A204.1 (cell line): ENCODE data around the gene ZNF425.
"Not testable (repeated sequence)": the region's sequence is repeated elsewhere in the genome, so short reads cannot be mapped to it uniquely, and the experiment has no call there.

Source experiments
- FAIRE-seq: peaks from 2 replicates; lab custom pipeline; 2012; peaks lifted over from hg19 to GRCh38; lab: Jason Lieb, UNC

Gene ZNF425

DNA sequence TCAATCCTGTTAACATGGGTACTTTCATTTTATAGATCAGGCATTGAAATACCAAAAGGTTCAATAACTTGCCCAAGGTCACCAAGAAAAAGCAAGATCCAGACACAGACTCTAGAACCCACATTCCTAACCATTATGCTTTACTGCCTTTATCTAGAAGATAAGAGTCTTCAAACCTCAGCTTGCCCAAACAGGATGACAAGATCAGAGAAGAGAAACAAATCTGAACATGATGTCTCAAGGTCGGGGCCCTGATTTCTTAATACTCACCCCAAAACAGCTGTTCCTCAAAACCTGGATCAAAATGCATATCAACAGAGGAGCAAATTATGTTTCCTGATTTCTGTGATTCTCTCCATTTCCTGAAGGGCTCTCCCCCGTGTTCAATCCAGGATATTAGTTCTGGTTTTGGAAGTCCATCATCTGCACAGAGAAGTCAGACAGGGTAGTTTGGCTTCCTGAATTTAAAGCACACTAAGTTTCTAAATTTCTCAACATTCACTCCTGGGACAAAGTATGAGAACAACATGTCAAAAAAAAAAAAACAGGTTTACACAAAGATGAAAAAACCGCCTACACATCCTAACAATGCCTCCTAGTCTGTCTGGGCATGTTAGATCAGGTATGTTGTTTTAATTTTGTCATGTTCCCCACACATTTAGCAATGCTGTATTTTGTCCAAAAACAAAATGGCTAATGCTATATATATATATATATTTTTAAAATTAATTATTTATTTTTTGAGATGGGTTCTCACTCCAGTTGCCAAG lies 51.8 kb downstream of the ZNF425 start:
- no peak for FAIRE-seq

GRCh38 chr7:149072438-149072775 lies 53.7 kb downstream of the ZNF425 start:
- no peak for FAIRE-seq

- FAIRE-seq = no peak
These were observed 54.3 kb downstream of the ZNF425 start for GRCh38 chr7:149071641-149072437.

GRCh38 chr7:149071182-149071635 lies 54.9 kb downstream of the ZNF425 start:
- FAIRE-seq = no peak

GRCh38 chr7:149070372-149071125 lies 55.6 kb downstream of the ZNF425 start:
- FAIRE-seq = no peak

- FAIRE-seq = no peak
These were observed 58.3 kb downstream of the ZNF425 start for GRCh38 chr7:149067869-149068268.

- no peak for FAIRE-seq
These were observed 62.6 kb downstream of the ZNF425 start for GRCh38 chr7:149063476-149063875.

DNA sequence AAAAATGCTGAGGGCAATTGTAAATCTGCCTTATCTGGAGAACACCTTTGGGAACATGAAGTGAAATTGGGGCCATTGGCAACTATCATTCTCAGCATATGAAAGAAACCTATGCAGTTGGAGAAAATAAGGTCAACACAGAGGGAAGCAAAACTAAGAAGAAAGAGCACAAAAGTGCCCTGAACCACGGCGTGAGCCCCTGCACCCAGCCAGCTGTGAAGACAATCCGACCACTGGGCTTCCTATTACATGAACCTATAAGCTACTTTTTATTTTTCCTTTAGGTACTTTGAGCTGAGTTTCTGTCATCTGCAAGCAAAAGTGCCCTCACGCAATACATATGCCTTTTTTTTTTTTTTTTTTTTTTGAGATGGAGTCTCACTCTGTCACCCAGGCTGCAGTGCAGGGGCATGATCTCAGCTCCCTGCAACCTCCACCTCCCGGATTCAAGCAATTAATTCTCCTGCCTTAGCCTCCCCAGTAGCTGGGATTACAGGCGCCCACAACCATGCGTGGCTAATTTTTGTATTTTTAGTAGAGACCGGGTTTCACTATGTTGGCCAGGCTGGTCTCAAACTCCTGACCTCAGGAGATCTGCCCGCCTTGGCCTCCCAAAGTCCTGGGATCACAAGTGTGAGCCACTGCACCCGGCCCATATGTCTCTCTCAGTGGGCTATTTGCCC lies 63.8 kb downstream of the ZNF425 start:
- not testable (repeated sequence) for FAIRE-seq

DNA sequence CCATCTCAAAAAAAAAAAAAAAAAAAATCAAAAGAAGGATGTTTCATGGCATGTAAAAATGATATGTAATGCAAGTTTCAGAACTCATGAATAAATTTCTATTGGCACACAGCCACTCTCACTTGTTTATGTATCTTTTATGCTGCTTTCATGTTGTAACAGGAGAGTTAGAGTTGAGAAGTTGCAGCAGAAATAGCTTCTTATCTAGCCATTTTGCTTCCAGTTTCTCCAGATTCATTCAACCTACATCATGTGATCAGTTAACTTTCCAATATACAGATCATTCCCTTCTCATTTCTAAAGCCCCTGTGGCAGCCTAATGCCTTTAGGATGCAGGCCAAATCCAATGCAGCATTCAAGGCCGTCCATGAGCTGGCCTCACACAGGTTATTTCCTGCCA lies 66.0 kb downstream of the ZNF425 start:
- no peak for FAIRE-seq

DNA sequence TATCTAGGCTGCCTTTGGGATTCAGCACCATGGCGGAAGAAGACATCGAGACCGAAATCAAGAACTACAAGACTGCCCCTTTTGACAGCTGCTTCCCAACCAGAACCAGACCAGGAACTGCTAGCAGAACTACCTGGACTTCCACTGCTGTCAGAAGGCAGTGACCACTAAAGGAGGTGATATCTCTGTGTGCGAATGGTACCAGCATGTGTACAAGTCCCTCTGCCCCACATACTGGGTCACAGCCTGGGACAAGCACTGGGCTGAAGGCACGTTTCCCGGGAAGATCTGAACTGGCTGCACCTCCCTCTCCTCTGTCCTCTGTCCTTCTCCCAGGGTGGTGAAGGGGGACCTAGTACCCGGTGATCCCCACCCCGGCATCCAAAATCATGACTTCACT lies 72.2 kb downstream of the ZNF425 start:
- no peak for FAIRE-seq

GRCh38 chr7:149053384-149053783 lies 72.7 kb downstream of the ZNF425 start:
- no peak for FAIRE-seq
